ENCODE measurements around the gene ASF1B. TPM values are rescaled to one million over a fixed set of nuclear protein-coding genes. Genes with fewer than 3 reads are reported as not detected.

The ASF1B gene
- total and polyA plus RNA-seq, 7 donors, result 0.20 to 6.0 (median 0.93) TPM; not detected in 1

DNA sequence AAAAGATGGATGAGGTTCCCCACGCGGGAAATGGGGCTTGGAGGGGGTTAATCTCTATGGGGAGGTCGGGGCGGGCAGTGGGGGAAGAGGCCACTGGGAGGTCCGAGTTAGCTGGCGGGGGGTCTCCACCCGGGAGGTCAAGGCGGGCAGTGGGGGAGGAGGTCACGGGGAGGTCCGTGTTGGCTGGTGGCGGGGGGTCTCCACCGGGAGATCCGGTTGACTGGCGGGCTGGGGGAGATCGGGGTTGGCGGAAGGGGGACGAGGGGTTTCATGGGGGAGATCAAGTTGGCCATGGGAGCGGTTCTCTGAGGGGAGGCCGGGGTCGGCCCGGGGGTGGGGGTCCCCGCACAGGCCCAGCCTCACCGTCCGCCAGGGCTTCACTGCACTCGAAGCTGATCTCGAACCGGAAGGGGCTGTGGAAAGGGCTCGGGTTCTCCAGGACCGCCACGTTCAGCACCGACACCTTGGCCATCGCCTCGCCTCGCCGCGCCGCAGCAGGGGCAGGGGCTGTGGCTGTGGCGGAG lies 342 bp downstream of the ASF1B start:
- TF ChIP-seq, protein P1, sequence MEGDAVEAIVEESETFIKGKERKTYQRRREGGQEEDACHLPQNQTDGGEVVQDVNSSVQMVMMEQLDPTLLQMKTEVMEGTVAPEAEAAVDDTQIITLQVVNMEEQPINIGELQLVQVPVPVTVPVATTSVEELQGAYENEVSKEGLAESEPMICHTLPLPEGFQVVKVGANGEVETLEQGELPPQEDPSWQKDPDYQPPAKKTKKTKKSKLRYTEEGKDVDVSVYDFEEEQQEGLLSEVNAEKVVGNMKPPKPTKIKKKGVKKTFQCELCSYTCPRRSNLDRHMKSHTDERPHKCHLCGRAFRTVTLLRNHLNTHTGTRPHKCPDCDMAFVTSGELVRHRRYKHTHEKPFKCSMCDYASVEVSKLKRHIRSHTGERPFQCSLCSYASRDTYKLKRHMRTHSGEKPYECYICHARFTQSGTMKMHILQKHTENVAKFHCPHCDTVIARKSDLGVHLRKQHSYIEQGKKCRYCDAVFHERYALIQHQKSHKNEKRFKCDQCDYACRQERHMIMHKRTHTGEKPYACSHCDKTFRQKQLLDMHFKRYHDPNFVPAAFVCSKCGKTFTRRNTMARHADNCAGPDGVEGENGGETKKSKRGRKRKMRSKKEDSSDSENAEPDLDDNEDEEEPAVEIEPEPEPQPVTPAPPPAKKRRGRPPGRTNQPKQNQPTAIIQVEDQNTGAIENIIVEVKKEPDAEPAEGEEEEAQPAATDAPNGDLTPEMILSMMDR (IDR thresholded peaks at IDR 0.05), result no peak
- Histone ChIP-seq H3K4me1 (peaks cover 25% of the 10 kb centered on the region), H3K4me3 (peak overlapping the region; percentile 79), H3K27me3 (ENCODE audit: insufficient read depth in 3 of 3, low read length in 2 of 3) (no peaks in the 10 kb centered on the region), H3K36me3 (ENCODE audit: insufficient read depth in 1 of 2, low read depth in 1 of 2) (no peaks in the 10 kb centered on the region), H3K9me3 (no peaks in the 10 kb centered on the region), H3K27ac (peak overlapping the region; percentile 98)
- 0 to 1% (median 0%) methylated on average over 27 to 38 of the region's 38 CpGs for WGBS, 3 donors
- intact Hi-C loops (cut with DNase I), result loop anchor here in 1 of 2 donors (1.0 to 5.0 kb wide), 4 partner anchors 21 to 259 kb away; partner anchors contain the start of genes MISP3 and NANOS3
- ATAC-seq (no peak), DNase-seq (peak in 1 of 2 donors; percentile 66)

DNA sequence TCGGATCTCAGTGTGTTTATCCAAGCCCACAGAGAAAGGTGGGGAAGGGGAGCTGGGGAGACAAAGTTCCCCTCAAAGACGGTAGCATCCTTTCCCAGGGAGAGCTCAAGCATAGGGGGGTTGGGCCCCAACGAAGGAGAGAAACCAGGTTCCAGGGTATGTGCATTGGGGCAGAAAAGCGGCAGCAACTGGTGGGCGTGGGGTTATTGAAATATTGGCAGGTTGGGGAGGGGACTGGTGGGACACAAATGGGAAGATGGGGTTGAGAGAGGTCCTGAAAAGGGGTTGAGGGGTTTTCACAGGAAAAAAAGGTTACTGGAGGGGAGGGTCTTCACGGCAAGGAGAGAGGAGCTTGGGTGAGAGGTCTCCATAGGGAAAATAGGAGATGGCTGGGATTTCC lies 1.0 kb downstream of the ASF1B start:
- Histone ChIP-seq H3K27me3 (ENCODE audit: insufficient read depth in 3 of 3, low read length in 2 of 3) (no peaks in the 10 kb centered on the region), H3K9me3 (no peaks in the 10 kb centered on the region), H3K36me3 (ENCODE audit: insufficient read depth in 1 of 2, low read depth in 1 of 2) (no peaks in the 10 kb centered on the region), H3K27ac (no peak overlapping the region), H3K4me1 (peaks cover 29% of the 10 kb centered on the region), H3K4me3 (no peak overlapping the region)
- DNase-seq (no peak), ATAC-seq (no peak)
- intact Hi-C loops (cut with DNase I), result loop anchor here in 1 of 2 donors (2.0 to 5.0 kb wide), 2 partner anchors 63 to 258 kb away; partner anchors contain the start of genes MISP3 and NANOS3
- TF ChIP-seq, protein P1 (IDR thresholded peaks at IDR 0.05), result no peak
- 38 to 51% (median 40%) methylated on average over 6 of the region's 6 CpGs for WGBS, 3 donors

DNA sequence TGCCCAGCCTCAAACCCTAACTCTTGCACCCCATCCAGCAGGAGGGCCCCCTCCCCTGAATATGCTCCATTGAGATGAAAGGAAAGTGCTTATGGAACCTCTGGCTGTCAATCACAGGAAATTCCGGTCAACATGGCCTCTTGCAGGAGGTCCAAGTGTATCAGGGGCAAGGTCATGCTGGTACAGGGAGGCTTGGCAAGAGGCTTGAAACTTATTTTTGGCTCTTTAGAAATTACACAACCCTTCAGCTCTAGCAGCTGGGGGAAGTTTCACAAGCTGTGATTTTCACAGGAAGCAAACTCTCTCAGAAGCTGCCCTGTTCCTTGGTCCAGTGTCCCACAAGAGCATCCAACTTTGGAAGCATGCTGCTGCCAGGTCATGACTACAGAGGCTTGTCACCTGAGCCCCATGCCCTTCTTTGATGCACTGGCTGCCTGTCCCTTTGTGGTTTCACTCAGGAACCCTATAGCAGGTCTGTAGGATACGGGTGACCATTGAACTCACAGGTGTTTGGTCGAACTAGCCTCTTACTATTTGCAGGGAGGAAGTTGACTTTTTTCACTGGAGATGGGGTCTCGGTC lies 8.4 kb downstream of the ASF1B start:
- no peaks in the 10 kb centered on the region for H3K9me3 ChIP-seq
- H3K4me1 ChIP-seq, result peaks cover 42% of the 10 kb centered on the region
- peak; percentile 85 to 91 (median 86) for ATAC-seq
- intact Hi-C loops (cut with DNase I), result no loop called here
- TF ChIP-seq, protein P1 (IDR thresholded peaks at IDR 0.05), result no peak
- peak overlapping the region; percentile 83 for H3K27ac ChIP-seq
- no peaks in the 10 kb centered on the region for H3K27me3 ChIP-seq (ENCODE audit: insufficient read depth in 3 of 3, low read length in 2 of 3)
- H3K4me3 ChIP-seq, result no peak overlapping the region
- DNase-seq, result peak; percentile 57 to 82
- WGBS, 3 donors, result 26 to 42% (median 29%) methylated on average over 4 of the region's 4 CpGs
- H3K36me3 ChIP-seq (ENCODE audit: insufficient read depth in 1 of 2, low read depth in 1 of 2), result no peaks in the 10 kb centered on the region

DNA sequence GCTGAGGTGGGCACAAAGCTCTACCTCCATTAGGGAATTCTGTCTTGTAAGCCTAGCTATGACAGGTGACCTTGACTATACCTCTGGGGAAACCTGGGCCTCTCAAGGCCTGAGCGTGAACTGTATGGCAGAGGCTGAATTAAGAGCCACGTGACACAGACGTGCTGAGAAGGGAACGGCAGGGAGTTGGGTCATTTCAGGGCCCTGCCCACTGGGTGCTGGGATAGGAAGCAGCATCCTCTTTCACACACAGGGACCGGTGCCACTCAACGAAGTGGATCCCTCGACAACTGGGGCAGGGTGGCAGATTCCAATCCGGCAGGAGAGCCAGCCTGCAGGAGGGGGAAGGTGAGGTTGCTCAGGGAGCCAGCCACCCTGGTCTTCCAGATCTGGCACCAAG lies 9.2 kb downstream of the ASF1B start:
- DNase-seq, result peak; percentile 79 to 88
- Histone ChIP-seq H3K36me3 (ENCODE audit: insufficient read depth in 1 of 2, low read depth in 1 of 2) (no peaks in the 10 kb centered on the region), H3K9me3 (no peaks in the 10 kb centered on the region), H3K27me3 (ENCODE audit: insufficient read depth in 3 of 3, low read length in 2 of 3) (no peaks in the 10 kb centered on the region), H3K27ac (peak overlapping the region; percentile 83), H3K4me3 (no peak overlapping the region), H3K4me1 (peaks cover 42% of the 10 kb centered on the region)
- ATAC-seq, result peak; percentile 86 to 90 (median 88)
- TF ChIP-seq, protein P1 (IDR thresholded peaks at IDR 0.05), result no peak
- 16 to 40% (median 23%) methylated on average over 8 of the region's 8 CpGs for WGBS, 3 donors
- intact Hi-C loops (cut with DNase I), result no loop called here
